ENCODE data around the gene SCN5A. TPM values are rescaled to one million over a fixed set of nuclear protein-coding genes. Genes with fewer than 3 reads are reported as not detected.

SCN5A gene
- total RNA-seq, 1 experiment from 2014 or later = 4.7 TPM

DNA sequence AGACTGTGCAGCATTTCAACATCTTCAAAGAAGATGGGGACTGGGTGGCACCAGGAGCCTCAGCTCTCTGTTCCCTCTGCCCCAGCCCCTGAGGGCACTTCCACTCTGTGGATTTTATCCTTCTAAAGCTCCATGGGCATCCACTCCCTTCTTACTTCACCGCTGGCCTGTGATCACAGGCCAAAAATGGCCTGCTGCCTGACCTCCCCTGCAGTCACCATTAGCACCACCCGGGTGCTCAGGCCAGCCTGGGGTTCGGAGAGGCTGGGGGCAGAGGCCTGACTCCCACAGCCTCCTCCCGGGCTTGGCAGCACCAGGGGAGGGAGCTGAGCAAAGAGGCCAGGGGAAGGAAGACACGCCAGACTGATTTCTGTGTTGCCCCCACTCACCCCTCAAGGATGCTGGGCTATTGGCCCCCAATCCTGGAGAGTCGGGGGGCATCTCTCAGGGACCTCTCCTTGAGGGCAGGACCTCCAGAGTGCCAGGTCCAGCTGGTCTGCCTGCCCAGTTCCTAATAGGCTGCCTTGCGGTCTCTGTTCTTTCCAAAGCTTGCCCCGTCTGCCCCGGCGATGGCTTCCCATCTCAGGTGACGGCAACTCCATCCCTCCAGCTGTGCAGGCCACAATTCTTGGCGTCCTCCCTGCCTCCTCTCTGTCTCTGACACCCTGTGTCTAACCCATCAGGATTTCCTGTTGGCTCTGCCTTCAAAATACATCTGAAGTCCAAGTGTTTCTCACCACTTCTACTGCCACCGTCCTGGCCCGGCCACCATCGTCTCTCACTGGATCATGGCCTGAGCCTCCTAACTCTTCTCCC lies 86.2 kb downstream of the SCN5A start:
- H3K4me3 ChIP-seq = no peak overlapping the region
- TF ChIP-seq, protein P1, sequence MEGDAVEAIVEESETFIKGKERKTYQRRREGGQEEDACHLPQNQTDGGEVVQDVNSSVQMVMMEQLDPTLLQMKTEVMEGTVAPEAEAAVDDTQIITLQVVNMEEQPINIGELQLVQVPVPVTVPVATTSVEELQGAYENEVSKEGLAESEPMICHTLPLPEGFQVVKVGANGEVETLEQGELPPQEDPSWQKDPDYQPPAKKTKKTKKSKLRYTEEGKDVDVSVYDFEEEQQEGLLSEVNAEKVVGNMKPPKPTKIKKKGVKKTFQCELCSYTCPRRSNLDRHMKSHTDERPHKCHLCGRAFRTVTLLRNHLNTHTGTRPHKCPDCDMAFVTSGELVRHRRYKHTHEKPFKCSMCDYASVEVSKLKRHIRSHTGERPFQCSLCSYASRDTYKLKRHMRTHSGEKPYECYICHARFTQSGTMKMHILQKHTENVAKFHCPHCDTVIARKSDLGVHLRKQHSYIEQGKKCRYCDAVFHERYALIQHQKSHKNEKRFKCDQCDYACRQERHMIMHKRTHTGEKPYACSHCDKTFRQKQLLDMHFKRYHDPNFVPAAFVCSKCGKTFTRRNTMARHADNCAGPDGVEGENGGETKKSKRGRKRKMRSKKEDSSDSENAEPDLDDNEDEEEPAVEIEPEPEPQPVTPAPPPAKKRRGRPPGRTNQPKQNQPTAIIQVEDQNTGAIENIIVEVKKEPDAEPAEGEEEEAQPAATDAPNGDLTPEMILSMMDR (conservative IDR thresholded peaks at IDR 0.05) = no peak
- no peak for TF ChIP-seq EZH2 (IDR thresholded peaks at IDR 0.05; ENCODE audit: low read depth)
- peaks cover 11% of the 10 kb centered on the region for H3K27me3 ChIP-seq (ENCODE audit: insufficient read depth, low read depth)
- BruUV-seq (replicated peaks) = no TSS peak
- no peaks in the 10 kb centered on the region for H3K36me3 ChIP-seq (ENCODE audit: low read depth)
- intact Hi-C loops (cut with micrococcal nuclease; ENCODE audit: unreplicated experiment) = no loop called here
- H3K79me2 ChIP-seq (ENCODE audit: low read depth) = no peaks in the 10 kb centered on the region
- no peaks in the 10 kb centered on the region for H3K9me2 ChIP-seq (ENCODE audit: insufficient read depth)
- no peaks in the 10 kb centered on the region for H4K20me1 ChIP-seq (ENCODE audit: insufficient read depth)
- H3K9me3 ChIP-seq (ENCODE audit: insufficient read depth, low read depth) = no peaks in the 10 kb centered on the region
- DNase-seq = no peak
- ChIA-PET CTCF (no interaction called here), POLR2A (ENCODE audit: unreplicated experiment) (no interaction called here)
- no peaks in the 10 kb centered on the region for H3K4me1 ChIP-seq (replicated peaks; ENCODE audit: insufficient read depth)
- H3K27ac ChIP-seq = no peak overlapping the region
- no peak overlapping the region for H3K4me2 ChIP-seq
- no peak overlapping the region for H2AFZ ChIP-seq
- H3F3A ChIP-seq (ENCODE audit: insufficient read depth, low read depth) = no peaks in the 10 kb centered on the region

DNA sequence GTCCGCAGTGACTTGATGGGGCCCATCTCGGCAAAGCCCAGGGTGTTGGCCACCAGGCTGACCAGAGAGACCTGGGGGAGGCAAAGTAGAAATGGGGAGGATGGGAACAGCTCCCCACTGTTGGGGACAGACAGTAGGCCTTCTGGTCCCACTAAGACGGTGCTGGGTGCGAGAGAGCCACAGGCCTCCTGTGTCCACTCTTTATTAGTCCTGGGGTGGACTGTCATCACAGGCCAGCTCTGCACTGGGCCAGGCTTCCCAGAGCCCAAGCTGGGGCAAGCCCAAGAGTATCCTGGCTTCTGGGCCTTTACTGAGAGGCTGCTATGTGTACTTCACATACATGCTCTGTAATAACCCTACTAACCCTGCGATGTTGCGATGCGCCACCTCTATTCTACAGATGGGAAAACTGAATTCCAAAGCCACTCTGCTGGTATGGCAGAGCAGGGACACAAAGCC lies 87.0 kb downstream of the SCN5A start:
- no peak overlapping the region for H2AFZ ChIP-seq
- POLR2A ChIA-PET (ENCODE audit: unreplicated experiment) = no interaction called here
- H3K4me1 ChIP-seq (replicated peaks; ENCODE audit: insufficient read depth) = no peaks in the 10 kb centered on the region
- DNase-seq = no peak
- H3K79me2 ChIP-seq (ENCODE audit: low read depth) = no peaks in the 10 kb centered on the region
- CTCF ChIA-PET = no interaction called here
- H3K36me3 ChIP-seq (ENCODE audit: low read depth) = no peaks in the 10 kb centered on the region
- H3K27me3 ChIP-seq (ENCODE audit: insufficient read depth, low read depth) = peaks cover 11% of the 10 kb centered on the region
- no peaks in the 10 kb centered on the region for H3K9me3 ChIP-seq (ENCODE audit: insufficient read depth, low read depth)
- intact Hi-C loops (cut with micrococcal nuclease; ENCODE audit: unreplicated experiment) = no loop called here
- H3K9me2 ChIP-seq (ENCODE audit: insufficient read depth) = no peaks in the 10 kb centered on the region
- BruUV-seq (replicated peaks) = no TSS peak
- TF ChIP-seq, protein P1 (conservative IDR thresholded peaks at IDR 0.05) = no peak
- no peak for TF ChIP-seq EZH2 (IDR thresholded peaks at IDR 0.05; ENCODE audit: low read depth)
- no peak overlapping the region for H3K4me3 ChIP-seq
- H3F3A ChIP-seq (ENCODE audit: insufficient read depth, low read depth) = no peaks in the 10 kb centered on the region
- H3K4me2 ChIP-seq = no peak overlapping the region
- H3K27ac ChIP-seq = no peak overlapping the region
- H4K20me1 ChIP-seq (ENCODE audit: insufficient read depth) = no peaks in the 10 kb centered on the region

DNA sequence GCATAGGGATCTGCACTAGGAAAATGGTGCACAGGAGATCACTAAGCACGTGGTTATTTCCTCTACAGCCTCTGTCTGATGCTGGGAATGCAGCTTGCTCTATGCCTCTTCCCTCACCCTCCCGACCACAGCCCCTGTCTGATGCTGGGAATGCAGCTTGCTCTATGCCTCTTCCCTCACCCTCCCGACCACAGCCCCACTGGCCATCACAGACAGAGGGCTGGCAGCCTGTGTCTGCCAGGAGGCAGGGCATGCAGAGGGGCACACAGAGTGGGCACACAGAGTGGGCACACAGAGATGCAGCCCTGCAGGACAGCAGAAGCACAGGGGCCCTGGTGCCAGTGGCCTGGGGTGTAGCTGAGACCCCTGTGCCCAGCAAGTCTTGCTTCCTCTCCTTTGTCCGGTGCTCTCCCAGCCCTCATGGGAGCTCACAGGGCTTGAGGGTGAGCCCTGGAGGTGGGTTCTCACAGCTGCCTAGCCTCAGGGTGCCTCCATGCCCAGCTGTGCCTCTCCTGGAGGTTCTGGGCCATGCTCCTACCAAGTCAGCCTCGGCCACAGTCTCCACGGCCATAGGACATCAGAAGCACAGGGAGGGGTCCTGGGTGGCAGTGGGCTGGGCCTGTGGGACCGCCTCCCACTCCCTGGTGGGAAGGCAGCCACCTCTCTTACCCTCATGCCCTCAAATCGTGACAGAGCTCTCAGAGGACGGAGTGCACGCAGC lies 87.6 kb downstream of the SCN5A start:
- no peaks in the 10 kb centered on the region for H3F3A ChIP-seq (ENCODE audit: insufficient read depth, low read depth)
- H3K9me2 ChIP-seq (ENCODE audit: insufficient read depth) = no peaks in the 10 kb centered on the region
- no peak overlapping the region for H3K4me2 ChIP-seq
- no peaks in the 10 kb centered on the region for H3K4me1 ChIP-seq (replicated peaks; ENCODE audit: insufficient read depth)
- no TSS peak for BruUV-seq (replicated peaks)
- no peaks in the 10 kb centered on the region for H4K20me1 ChIP-seq (ENCODE audit: insufficient read depth)
- no peaks in the 10 kb centered on the region for H3K79me2 ChIP-seq (ENCODE audit: low read depth)
- TF ChIP-seq, protein P1 (conservative IDR thresholded peaks at IDR 0.05) = no peak
- TF ChIP-seq EZH2 (IDR thresholded peaks at IDR 0.05; ENCODE audit: low read depth) = no peak
- H3K9me3 ChIP-seq (ENCODE audit: insufficient read depth, low read depth) = no peaks in the 10 kb centered on the region
- H3K27me3 ChIP-seq (ENCODE audit: insufficient read depth, low read depth) = peaks cover 11% of the 10 kb centered on the region
- no peaks in the 10 kb centered on the region for H3K36me3 ChIP-seq (ENCODE audit: low read depth)
- intact Hi-C loops (cut with micrococcal nuclease; ENCODE audit: unreplicated experiment) = no loop called here
- no peak overlapping the region for H3K27ac ChIP-seq
- ChIA-PET CTCF (no interaction called here), POLR2A (ENCODE audit: unreplicated experiment) (no interaction called here)
- DNase-seq = no peak
- H2AFZ ChIP-seq = no peak overlapping the region
- H3K4me3 ChIP-seq = no peak overlapping the region

All from PC-9 (cell line).